ENCODE data around the gene TNFAIP8.

GRCh38 chr5:119343766-119344165 is 12.1 kb upstream of the TNFAIP8 start:
- no peak for TF ChIP-seq CTCF (conservative IDR thresholded peaks at IDR 0.05 in 1 of 2, IDR thresholded peaks at IDR 0.05 in 1 of 2; ENCODE audit: low read depth in 1 of 2, low read length in 2 of 2)
- TF ChIP-seq EZH2 (IDR thresholded peaks at IDR 0.05; ENCODE audit: low read length, missing control alignments): no peak
